ENCODE results near the gene MAP2K6.

MAP2K6 gene

GRCh38 chr17:69492410-69493071, 78.0 kb downstream of the MAP2K6 start:
- no peak for TF ChIP-seq CTCF (IDR thresholded peaks at IDR 0.05; ENCODE audit: borderline replicate concordance, control extremely low read depth, extremely low read depth, insufficient read depth, missing control alignments)
- no peak for DNase-seq (ENCODE audit: low spot score)
- in situ Hi-C loops (cut with MboI; ENCODE audit: low sequenced_read_pairs, unreplicated experiment): no loop called here

GRCh38 chr17:69495787-69496186, 81.3 kb downstream of the MAP2K6 start:
- in situ Hi-C loops (cut with MboI; ENCODE audit: low sequenced_read_pairs, unreplicated experiment): no loop called here
- no peak for DNase-seq (ENCODE audit: low spot score)
- TF ChIP-seq CTCF (IDR thresholded peaks at IDR 0.05; ENCODE audit: borderline replicate concordance, control extremely low read depth, extremely low read depth, insufficient read depth, missing control alignments): no peak

GRCh38 chr17:69497161-69497560, 82.7 kb downstream of the MAP2K6 start:
- in situ Hi-C loops (cut with MboI; ENCODE audit: low sequenced_read_pairs, unreplicated experiment): no loop called here
- TF ChIP-seq CTCF (IDR thresholded peaks at IDR 0.05; ENCODE audit: borderline replicate concordance, control extremely low read depth, extremely low read depth, insufficient read depth, missing control alignments): no peak
- DNase-seq (ENCODE audit: low spot score): no peak

- TF ChIP-seq CTCF (IDR thresholded peaks at IDR 0.05; ENCODE audit: borderline replicate concordance, control extremely low read depth, extremely low read depth, insufficient read depth, missing control alignments): no peak
- in situ Hi-C loops (cut with MboI; ENCODE audit: low sequenced_read_pairs, unreplicated experiment): no loop called here
- DNase-seq (ENCODE audit: low spot score): no peak
These were observed 84.8 kb downstream of the MAP2K6 start for GRCh38 chr17:69499318-69499717.

- no peak for DNase-seq (ENCODE audit: low spot score)
- TF ChIP-seq CTCF (IDR thresholded peaks at IDR 0.05; ENCODE audit: borderline replicate concordance, control extremely low read depth, extremely low read depth, insufficient read depth, missing control alignments): no peak
- in situ Hi-C loops (cut with MboI; ENCODE audit: low sequenced_read_pairs, unreplicated experiment): loop anchor here (25.0 kb wide), 1 partner anchor 714 kb away; no protein-coding TSS in a partner anchor
These were observed 86.5 kb downstream of the MAP2K6 start for GRCh38 chr17:69500911-69501429.

- no peak for DNase-seq (ENCODE audit: low spot score)
- in situ Hi-C loops (cut with MboI; ENCODE audit: low sequenced_read_pairs, unreplicated experiment): loop anchor here (25.0 kb wide), 1 partner anchor 715 kb away; no protein-coding TSS in a partner anchor
- no peak for TF ChIP-seq CTCF (IDR thresholded peaks at IDR 0.05; ENCODE audit: borderline replicate concordance, control extremely low read depth, extremely low read depth, insufficient read depth, missing control alignments)
These were observed 87.3 kb downstream of the MAP2K6 start for GRCh38 chr17:69501591-69502468.

Data from GM13976 (cell line).